GM23338 (cell line): ENCODE results near the gene PDP2.

ENCODE experiments used
- CTCF ChIP-seq, 2 experiments: fragments of 200-600 bp in 1 of 2; sonication (generic) in 1 of 2; conservative IDR thresholded peaks; 2 replicates each; pipeline versions ENCODE4 v1.5.1 to v1.6.1; 2016 to 2017; ENCODE audit warnings: antibody characterized with exemption in 2 of 2, low read depth in 2 of 2, mild to moderate bottlenecking in 2 of 2, moderate library complexity in 1 of 2
- EZH2 ChIP-seq: fragments of 200-600 bp; sonication (generic); IDR thresholded peaks from one replicate; pipeline ENCODE4 v1.8.0; 2017; ENCODE audit warnings: antibody characterized with exemption, mild to moderate bottlenecking, low read depth; ENCODE audit not compliant: unreplicated experiment
- EZH2phosphoT487 ChIP-seq: fragments of 200-600 bp; sonication (generic); IDR thresholded peaks from one replicate; pipeline ENCODE4 v1.8.1; 2018; ENCODE audit warnings: antibody characterized with exemption; ENCODE audit not compliant: unreplicated experiment
- JUNB ChIP-seq: IDR thresholded peaks from one replicate; pipeline ENCODE4 v1.6.1; 2016; ENCODE audit warnings: antibody characterized with exemption; ENCODE audit not compliant: unreplicated experiment
- POLR2AphosphoS5 ChIP-seq: IDR thresholded peaks from 2 replicates; pipeline ENCODE4 v1.6.1; 2016; ENCODE audit warnings: antibody characterized with exemption, low read depth
- REST ChIP-seq: IDR thresholded peaks from one replicate; pipeline ENCODE4 v1.6.1; 2018; ENCODE audit warnings: antibody characterized with exemption; ENCODE audit not compliant: unreplicated experiment
- STAT1 ChIP-seq: IDR thresholded peaks from one replicate; pipeline ENCODE4 v1.6.1; 2016; ENCODE audit warnings: antibody characterized with exemption; ENCODE audit not compliant: unreplicated experiment
- ZNF331 ChIP-seq: fragments of 250-450 bp; sonication (Bioruptor Pico); IDR thresholded peaks from 2 replicates; pipeline ENCODE4 v1.5.0; 2020; ENCODE audit warnings: low read depth, mild to moderate bottlenecking, moderate library complexity

- no peak for TF ChIP-seq CTCF (conservative IDR thresholded peaks at IDR 0.05; ENCODE audit: low read depth in 2 of 2)
- TF ChIP-seq REST, result no peak
- TF ChIP-seq JUNB, result no peak
- TF ChIP-seq EZH2, result no peak
- TF ChIP-seq EZH2phosphoT487, result no peak
- TF ChIP-seq STAT1, result no peak
- no peak for TF ChIP-seq POLR2AphosphoS5
- no peak for TF ChIP-seq ZNF331
These were observed 47.5 kb upstream of the PDP2 start for GRCh38 chr16:66832661-66833305.
